Stimulated activated CD8-positive, alpha-beta memory T cell treated with anti-CD3 and anti-CD28 coated beads, Interleukin-4, amount 100 ng/mL, for 48 hours (primary cell): Measurements from ENCODE around the gene HSD17B8.
"Not testable (repeated sequence)": the region's sequence is repeated elsewhere in the genome, so short reads cannot be mapped to it uniquely, and the experiment has no call there.

Experiments
- DNase-seq: peaks from one replicate; pipeline ENCODE4 v3.0.0-alpha.2; 2020

HSD17B8 gene

DNA sequence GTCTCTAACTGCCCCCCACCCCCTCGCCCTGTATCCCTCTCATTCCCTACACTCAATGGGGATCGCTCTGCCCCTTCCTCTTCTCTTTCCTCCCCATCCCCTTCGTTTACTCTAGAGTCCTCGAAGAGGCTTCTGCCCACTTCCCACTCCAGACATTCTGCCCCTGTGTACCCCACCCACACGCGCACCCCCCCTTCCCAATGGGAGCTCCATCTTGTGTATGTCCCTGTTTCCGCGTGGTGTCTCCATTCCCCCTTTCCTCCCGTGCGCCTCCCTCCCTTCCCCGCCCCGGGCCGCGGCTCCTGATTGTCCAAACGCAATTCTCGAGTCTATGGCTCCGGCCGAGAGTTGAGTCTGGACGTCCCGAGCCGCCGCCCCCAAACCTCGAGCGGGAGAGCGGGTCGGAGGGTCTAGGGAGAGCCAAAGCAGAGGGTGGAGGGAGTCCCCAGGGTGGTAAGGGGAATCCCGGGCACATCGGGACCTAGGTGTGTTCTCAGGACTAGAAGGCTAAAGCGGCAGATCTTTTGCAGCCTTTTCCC is 3.2 kb downstream of the HSD17B8 start:
- no peak for DNase-seq

- DNase-seq, result peak; percentile 88
Observed at GRCh38 chr6:33208091-33208967, 3.9 kb downstream of the HSD17B8 start, which contains the start of gene RING1. Gene RING1, plus strand, starts transcription at chr6:33208500. Its CDS starts 323 bp downstream, at chr6:33208823.

- DNase-seq, result no peak
Observed at GRCh38 chr6:33209856-33210255, 5.4 kb downstream of the HSD17B8 start.

DNA sequence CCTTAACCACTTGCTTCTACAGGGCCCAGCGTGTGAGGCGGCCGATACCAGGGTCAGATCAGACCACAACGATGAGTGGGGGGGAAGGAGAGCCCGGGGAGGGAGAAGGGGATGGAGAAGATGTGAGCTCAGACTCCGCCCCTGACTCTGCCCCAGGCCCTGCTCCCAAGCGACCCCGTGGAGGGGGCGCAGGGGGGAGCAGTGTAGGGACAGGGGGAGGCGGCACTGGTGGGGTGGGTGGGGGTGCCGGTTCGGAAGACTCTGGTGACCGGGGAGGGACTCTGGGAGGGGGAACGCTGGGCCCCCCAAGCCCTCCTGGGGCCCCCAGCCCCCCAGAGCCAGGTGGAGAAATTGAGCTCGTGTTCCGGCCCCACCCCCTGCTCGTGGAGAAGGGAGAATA is 6.7 kb downstream of the HSD17B8 start:
- no peak for DNase-seq

- no peak for DNase-seq
Observed at GRCh38 chr6:33211666-33212422, 7.4 kb downstream of the HSD17B8 start.

GRCh38 chr6:33212857-33213165 is 8.4 kb downstream of the HSD17B8 start:
- DNase-seq, result no peak

DNA sequence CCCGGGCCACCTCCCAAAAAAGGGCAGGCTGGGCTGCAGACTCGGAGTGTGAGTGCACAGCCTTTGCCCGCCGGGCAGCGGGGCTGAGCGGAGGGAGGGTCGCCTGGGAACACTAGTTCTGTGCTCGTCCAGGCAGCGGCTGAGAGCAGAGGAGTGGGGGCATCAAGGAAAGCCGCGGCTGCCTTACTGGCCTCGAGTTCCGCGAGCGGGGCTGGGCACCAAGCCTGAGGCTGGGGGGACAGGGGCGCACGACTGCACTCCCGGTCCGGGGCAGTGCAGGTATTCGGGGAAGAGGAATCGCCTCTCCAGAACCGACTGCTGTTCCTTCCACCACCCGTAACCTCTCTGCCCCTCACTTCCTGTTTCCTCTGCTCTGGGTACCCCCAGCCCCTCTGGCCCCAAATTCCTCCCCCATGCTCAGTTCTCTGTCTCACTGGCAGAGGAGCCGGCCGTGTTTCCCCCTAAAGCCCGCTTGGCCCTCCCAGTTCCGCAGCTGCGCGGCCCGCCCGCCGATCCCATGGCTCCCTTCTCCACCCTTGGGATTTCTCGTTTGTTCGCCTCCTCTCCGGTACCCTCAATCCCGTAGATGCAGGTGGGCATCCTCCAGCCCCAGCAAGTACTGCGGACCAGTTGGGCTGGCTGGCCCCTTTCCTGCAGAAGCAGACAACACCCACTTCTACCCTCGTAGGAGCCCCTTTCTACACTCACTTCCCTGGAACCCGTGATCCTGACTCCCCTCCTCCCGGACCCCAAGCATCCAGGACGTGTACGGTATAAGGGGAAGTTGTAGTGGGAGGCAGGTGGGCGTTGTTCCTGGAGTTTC is 8.9 kb downstream of the HSD17B8 start:
- no peak for DNase-seq

- no peak for DNase-seq
Observed at GRCh38 chr6:33213989-33214335, 9.5 kb downstream of the HSD17B8 start.

DNA sequence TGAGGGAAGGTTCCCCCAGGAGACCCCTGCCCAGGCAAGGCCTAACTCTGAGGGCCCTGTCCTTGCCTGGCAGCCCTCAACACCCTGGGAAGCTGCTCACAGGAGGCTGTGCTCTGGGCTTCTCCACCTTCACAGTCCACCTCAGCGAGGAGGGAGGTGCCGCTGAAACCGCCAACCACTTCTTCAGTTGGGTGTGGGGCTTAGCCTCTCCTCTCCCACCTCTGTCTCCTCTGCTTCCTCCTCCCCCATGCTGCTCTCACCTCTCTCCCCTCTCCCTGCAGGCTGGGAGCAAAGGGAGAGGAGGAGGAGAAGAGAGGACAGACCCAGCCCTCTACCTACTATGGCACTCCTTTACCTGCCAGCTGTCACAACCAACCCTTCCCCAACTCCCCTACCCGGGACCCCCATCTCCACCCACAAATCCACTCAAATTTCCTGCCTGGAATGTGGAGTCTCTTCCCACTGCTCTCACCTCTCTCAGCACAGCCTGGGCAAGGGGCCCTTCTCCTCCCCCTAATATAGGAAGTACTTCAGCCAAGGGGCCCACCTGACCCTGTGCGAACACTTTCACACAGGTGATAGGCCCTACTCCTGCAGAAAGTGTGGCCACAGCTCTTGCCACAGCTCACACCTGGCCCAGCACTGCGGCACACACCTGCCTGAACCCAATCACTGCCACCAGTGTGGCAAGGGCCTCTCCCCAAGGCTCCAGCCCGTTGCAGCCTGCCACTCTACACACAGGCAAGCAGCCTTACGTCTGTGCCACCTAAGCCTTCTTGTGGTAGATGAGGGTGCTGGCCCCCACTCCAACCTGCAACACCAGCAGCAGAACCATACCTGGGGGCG is 11.0 kb downstream of the HSD17B8 start:
- DNase-seq, result no peak

DNA sequence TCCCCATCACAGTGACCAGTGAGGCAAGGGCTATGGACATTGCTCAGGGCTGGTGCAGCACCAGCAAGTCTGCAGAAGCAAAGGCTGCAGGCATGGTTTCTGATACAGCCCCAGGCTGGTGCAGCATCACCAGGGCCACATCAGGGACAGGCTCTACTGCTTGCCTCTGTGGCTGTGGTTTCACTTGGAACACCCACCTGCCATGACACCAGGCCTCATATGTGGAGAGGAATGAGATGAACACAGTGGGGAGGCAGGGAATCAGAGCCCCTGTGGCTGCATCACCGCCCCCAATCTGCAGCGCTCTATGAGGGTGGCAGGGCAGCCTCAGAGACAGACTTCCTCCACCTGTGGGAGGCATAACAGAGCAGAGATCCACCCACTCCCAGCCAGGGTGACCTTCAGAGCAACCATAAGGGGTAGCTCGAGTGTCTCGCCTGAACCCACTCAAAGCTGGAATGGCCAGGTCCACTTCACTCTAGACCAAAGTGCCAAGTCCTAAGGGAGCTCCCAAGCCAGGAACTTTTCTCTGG is 11.7 kb downstream of the HSD17B8 start:
- no peak for DNase-seq

- no peak for DNase-seq
Observed at GRCh38 chr6:33217246-33217645, 12.8 kb downstream of the HSD17B8 start.

GRCh38 chr6:33217681-33218080 is 13.2 kb downstream of the HSD17B8 start:
- no peak for DNase-seq

GRCh38 chr6:33226503-33227120 is 22.2 kb downstream of the HSD17B8 start:
- DNase-seq, result not testable (repeated sequence)

DNA sequence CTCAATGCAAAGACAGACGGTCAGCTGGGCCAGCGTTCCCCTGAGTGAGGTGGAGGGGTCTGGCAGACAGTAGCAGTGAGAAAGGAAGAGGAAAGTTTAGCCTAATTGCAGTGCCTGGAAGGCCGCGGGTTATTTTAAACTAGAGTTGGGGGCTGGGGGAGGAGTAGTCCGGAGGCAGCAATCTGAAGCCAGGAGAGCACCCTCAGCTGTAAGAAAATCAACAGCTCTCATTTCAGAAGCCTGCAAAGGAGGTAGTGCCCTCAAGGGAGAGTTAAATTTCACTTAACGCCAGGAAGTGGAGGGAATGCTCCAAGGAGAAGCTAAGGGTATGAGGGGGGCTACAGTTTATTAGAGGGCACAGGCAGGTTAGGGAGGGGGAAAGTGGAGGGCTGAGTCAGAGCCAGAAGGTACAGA is 30.8 kb downstream of the HSD17B8 start:
- no peak for DNase-seq

GRCh38 chr6:33236328-33236727 is 31.9 kb downstream of the HSD17B8 start:
- no peak for DNase-seq

DNA sequence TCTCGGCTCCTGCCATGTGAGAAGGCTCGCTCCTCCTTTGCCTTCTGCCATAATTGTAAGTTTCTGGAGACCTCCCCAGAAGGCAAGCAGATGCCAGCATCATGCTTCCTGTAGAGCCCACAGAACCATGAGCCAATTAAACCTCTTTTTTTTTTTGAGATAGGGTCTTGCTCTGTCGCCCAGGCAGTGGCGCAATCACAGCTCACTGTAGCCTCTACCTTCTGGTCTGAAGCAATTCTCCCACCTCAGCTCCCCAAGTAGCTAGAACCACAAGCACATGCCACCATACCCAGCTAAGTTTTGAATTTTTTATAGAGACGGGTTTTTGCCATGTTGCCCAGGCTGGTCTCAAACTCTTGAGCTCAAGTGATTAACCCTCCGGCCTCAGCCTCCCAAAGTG is 32.4 kb downstream of the HSD17B8 start:
- peak; percentile 5 for DNase-seq

DNA sequence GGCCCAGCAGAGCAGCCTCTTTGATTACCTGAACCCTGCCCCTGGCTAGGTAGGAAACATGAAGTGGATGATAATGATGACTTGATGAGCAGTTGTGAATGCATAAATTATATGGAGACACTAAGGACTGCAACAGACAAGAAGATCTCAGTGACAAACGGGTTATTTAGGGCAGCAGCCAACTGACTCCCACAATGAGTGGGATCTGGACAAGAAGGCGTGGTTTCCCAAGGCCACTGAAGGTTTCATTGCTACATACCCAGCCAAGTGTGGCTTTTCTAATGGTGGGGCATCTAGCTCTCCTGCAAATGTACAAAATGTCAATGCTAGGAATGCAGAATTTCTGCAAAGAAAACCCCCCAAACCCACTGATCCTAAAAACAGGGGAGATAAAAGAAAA is 33.3 kb downstream of the HSD17B8 start:
- DNase-seq, result peak; percentile 4

DNA sequence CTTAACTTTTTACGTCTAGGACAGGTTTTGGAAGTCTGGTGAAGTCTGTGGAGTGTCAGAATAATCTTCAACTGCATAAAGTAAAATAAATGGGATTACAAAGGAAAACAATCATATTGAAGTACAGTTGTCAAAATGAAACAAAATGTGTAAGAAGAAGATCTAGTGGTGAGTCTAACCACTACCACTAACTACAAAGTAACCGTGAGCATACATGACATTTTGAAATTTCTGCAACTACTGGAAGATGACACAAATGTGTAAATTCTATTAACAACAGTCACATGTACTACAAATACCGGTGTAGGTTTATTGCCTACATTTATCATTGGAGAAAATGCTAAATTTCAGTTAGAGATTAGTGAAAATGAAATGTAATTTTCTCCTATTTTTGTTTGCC is 37.5 kb downstream of the HSD17B8 start:
- no peak for DNase-seq

DNA sequence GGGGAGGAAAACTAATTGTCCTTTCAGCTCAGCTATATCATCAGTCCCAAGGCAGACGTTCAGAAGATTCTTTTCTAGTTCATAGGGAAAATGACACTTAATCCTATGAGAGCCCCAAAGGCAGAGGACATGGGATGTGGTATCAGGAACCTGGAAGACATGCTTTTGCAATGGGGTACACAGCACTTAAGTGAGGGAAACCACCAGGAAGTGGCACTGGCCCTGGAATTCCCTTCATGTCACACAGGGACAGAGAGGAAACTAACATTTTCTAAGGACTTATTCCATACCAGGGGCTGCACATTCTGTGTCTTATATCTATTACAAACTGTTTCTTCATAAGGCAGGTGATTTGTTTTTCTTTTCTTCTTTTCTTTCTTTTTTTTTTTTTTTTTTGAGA is 39.0 kb downstream of the HSD17B8 start:
- no peak for DNase-seq

- DNase-seq, result peak; percentile 97
Observed at GRCh38 chr6:33247977-33248642, 43.7 kb downstream of the HSD17B8 start.

DNA sequence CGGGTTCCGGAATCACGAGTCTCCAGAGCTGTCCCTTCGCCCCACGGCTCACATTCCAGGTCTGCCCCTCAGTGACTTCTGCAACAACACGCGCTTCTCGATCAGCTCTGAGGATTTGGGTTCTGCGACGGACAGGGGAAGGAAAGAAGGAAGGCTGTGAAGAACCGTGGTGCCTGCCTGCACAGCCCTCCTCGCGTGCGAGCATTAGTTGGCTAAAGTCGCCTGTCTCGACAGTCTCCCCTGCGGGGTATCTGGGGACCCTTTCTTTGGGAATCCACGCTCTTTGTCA is 44.1 kb downstream of the HSD17B8 start:
- DNase-seq, result peak; percentile 59
